ENCODE data around the gene NDUFAF7.
"Not testable (repeated sequence)": the region's sequence is repeated elsewhere in the genome, so short reads cannot be mapped to it uniquely, and the experiment has no call there.

The NDUFAF7 gene

GRCh38 chr2:37215250-37215649 is 16.2 kb upstream of the NDUFAF7 start:
- no CpG with 5 or more reads among the region's 1 CpG for WGBS (ENCODE audit: insufficient coverage, insufficient read length)
- no peak overlapping the region for H3K27ac ChIP-seq (ENCODE audit: low read length)
- no peaks in the 10 kb centered on the region for H3K4me1 ChIP-seq (ENCODE audit: control insufficient read depth, insufficient read depth, low read length)
- H3K27me3 ChIP-seq (ENCODE audit: control insufficient read depth, insufficient read depth, low read length) = no peaks in the 10 kb centered on the region
- no peak overlapping the region for H3K4me3 ChIP-seq (ENCODE audit: low read length)
- no peak for DNase-seq (ENCODE audit: low read depth, low spot score)
- no peaks in the 10 kb centered on the region for H3K9me3 ChIP-seq (ENCODE audit: control insufficient read depth, insufficient read depth, low read length)
- peaks cover 26% of the 10 kb centered on the region; the same call in 1 of the 2 replicates for H3K36me3 ChIP-seq (ENCODE audit: control insufficient read depth, insufficient read depth, low read length)

GRCh38 chr2:37219046-37219445 is 12.4 kb upstream of the NDUFAF7 start:
- H3K4me1 ChIP-seq (ENCODE audit: control insufficient read depth, insufficient read depth, low read length) = no peaks in the 10 kb centered on the region
- H3K27ac ChIP-seq (ENCODE audit: low read length) = no peak overlapping the region
- no CpG with 5 or more reads among the region's 4 CpGs for WGBS (ENCODE audit: insufficient coverage, insufficient read length)
- H3K9me3 ChIP-seq (ENCODE audit: control insufficient read depth, insufficient read depth, low read length) = no peaks in the 10 kb centered on the region
- H3K4me3 ChIP-seq (ENCODE audit: low read length) = no peak overlapping the region
- peaks cover 15% of the 10 kb centered on the region; the same call in 1 of the 2 replicates for H3K36me3 ChIP-seq (ENCODE audit: control insufficient read depth, insufficient read depth, low read length)
- no peaks in the 10 kb centered on the region for H3K27me3 ChIP-seq (ENCODE audit: control insufficient read depth, insufficient read depth, low read length)
- DNase-seq (ENCODE audit: low read depth, low spot score) = no peak

GRCh38 chr2:37223131-37223530 is 8.3 kb upstream of the NDUFAF7 start:
- no peaks in the 10 kb centered on the region for H3K9me3 ChIP-seq (ENCODE audit: control insufficient read depth, insufficient read depth, low read length)
- WGBS (ENCODE audit: insufficient coverage, insufficient read length) = no CpG with 5 or more reads among the region's 4 CpGs
- H3K27me3 ChIP-seq (ENCODE audit: control insufficient read depth, insufficient read depth, low read length) = no peaks in the 10 kb centered on the region
- H3K36me3 ChIP-seq (ENCODE audit: control insufficient read depth, insufficient read depth, low read length) = peaks cover 13% of the 10 kb centered on the region; the same call in 1 of the 2 replicates
- peaks cover 3% of the 10 kb centered on the region; the same call in 1 of the 2 replicates for H3K4me1 ChIP-seq (ENCODE audit: control insufficient read depth, insufficient read depth, low read length)
- H3K27ac ChIP-seq (ENCODE audit: low read length) = no peak overlapping the region
- no peak for DNase-seq (ENCODE audit: low read depth, low spot score)
- no peak overlapping the region for H3K4me3 ChIP-seq (ENCODE audit: low read length)

GRCh38 chr2:37224063-37224462 is 7.4 kb upstream of the NDUFAF7 start:
- no peak for DNase-seq (ENCODE audit: low read depth, low spot score)
- no peak overlapping the region for H3K27ac ChIP-seq (ENCODE audit: low read length)
- peaks cover 3% of the 10 kb centered on the region; the same call in 1 of the 2 replicates for H3K4me1 ChIP-seq (ENCODE audit: control insufficient read depth, insufficient read depth, low read length)
- H3K27me3 ChIP-seq (ENCODE audit: control insufficient read depth, insufficient read depth, low read length) = no peaks in the 10 kb centered on the region
- no CpG with 5 or more reads among the region's 1 CpG for WGBS (ENCODE audit: insufficient coverage, insufficient read length)
- no peak overlapping the region for H3K4me3 ChIP-seq (ENCODE audit: low read length)
- H3K36me3 ChIP-seq (ENCODE audit: control insufficient read depth, insufficient read depth, low read length) = peaks cover 17% of the 10 kb centered on the region; the same call in 1 of the 2 replicates
- no peaks in the 10 kb centered on the region for H3K9me3 ChIP-seq (ENCODE audit: control insufficient read depth, insufficient read depth, low read length)

GRCh38 chr2:37225129-37225528 is 6.3 kb upstream of the NDUFAF7 start:
- H3K4me1 ChIP-seq (ENCODE audit: control insufficient read depth, insufficient read depth, low read length); DNase-seq (ENCODE audit: low read depth, low spot score); H3K9me3 ChIP-seq (ENCODE audit: control insufficient read depth, insufficient read depth, low read length); H3K27ac ChIP-seq (ENCODE audit: low read length); H3K27me3 ChIP-seq (ENCODE audit: control insufficient read depth, insufficient read depth, low read length); H3K4me3 ChIP-seq (ENCODE audit: low read length): not testable (repeated sequence)
- H3K36me3 ChIP-seq (ENCODE audit: control insufficient read depth, insufficient read depth, low read length) = peaks cover 15% of the 10 kb centered on the region; the same call in 1 of the 2 replicates
- no CpG with 5 or more reads among the region's 2 CpGs for WGBS (ENCODE audit: insufficient coverage, insufficient read length)

- H3K27ac ChIP-seq (ENCODE audit: low read length) = no peak overlapping the region
- H3K36me3 ChIP-seq (ENCODE audit: control insufficient read depth, insufficient read depth, low read length) = peaks cover 5% of the 10 kb centered on the region; the same call in 1 of the 2 replicates
- H3K4me3 ChIP-seq (ENCODE audit: low read length) = peak overlapping the region; percentile 7; the same call in 1 of the 2 replicates
- H3K9me3 ChIP-seq (ENCODE audit: control insufficient read depth, insufficient read depth, low read length) = no peaks in the 10 kb centered on the region
- no CpG with 5 or more reads among the region's 4 CpGs for WGBS (ENCODE audit: insufficient coverage, insufficient read length)
- DNase-seq (ENCODE audit: low read depth, low spot score) = no peak
- H3K27me3 ChIP-seq (ENCODE audit: control insufficient read depth, insufficient read depth, low read length) = no peaks in the 10 kb centered on the region
- H3K4me1 ChIP-seq (ENCODE audit: control insufficient read depth, insufficient read depth, low read length) = peaks cover 4% of the 10 kb centered on the region; the same call in 1 of the 2 replicates
These were observed 4.6 kb upstream of the NDUFAF7 start for GRCh38 chr2:37226863-37227262.

GRCh38 chr2:37228788-37229187 is 2.7 kb upstream of the NDUFAF7 start:
- Histone ChIP-seq H3K27ac (ENCODE audit: low read length) (no peak overlapping the region), H3K4me1 (ENCODE audit: control insufficient read depth, insufficient read depth, low read length) (peaks cover 4% of the 10 kb centered on the region; the same call in 1 of the 2 replicates), H3K27me3 (ENCODE audit: control insufficient read depth, insufficient read depth, low read length) (no peaks in the 10 kb centered on the region), H3K9me3 (ENCODE audit: control insufficient read depth, insufficient read depth, low read length) (no peaks in the 10 kb centered on the region), H3K36me3 (ENCODE audit: control insufficient read depth, insufficient read depth, low read length) (peaks cover 5% of the 10 kb centered on the region; the same call in 1 of the 2 replicates), H3K4me3 (ENCODE audit: low read length) (no peak overlapping the region)
- WGBS (ENCODE audit: insufficient coverage, insufficient read length) = no CpG with 5 or more reads among the region's 3 CpGs
- no peak for DNase-seq (ENCODE audit: low read depth, low spot score)

- H3K4me1 ChIP-seq (ENCODE audit: control insufficient read depth, insufficient read depth, low read length) = peaks cover 4% of the 10 kb centered on the region; the same call in 1 of the 2 replicates
- H3K4me3 ChIP-seq (ENCODE audit: low read length) = peak overlapping the region; percentile 82; the same call in 1 of the 2 replicates
- no peaks in the 10 kb centered on the region for H3K27me3 ChIP-seq (ENCODE audit: control insufficient read depth, insufficient read depth, low read length)
- no peak for DNase-seq (ENCODE audit: low read depth, low spot score)
- no peaks in the 10 kb centered on the region for H3K9me3 ChIP-seq (ENCODE audit: control insufficient read depth, insufficient read depth, low read length)
- H3K36me3 ChIP-seq (ENCODE audit: control insufficient read depth, insufficient read depth, low read length) = peaks cover 5% of the 10 kb centered on the region; the same call in 1 of the 2 replicates
- WGBS (ENCODE audit: insufficient coverage, insufficient read length) = no CpG with 5 or more reads among the region's 8 CpGs
- no peak overlapping the region for H3K27ac ChIP-seq (ENCODE audit: low read length)
These were observed 877 bp upstream of the NDUFAF7 start for GRCh38 chr2:37230581-37230980.

- Histone ChIP-seq H3K27me3 (ENCODE audit: control insufficient read depth, insufficient read depth, low read length) (no peaks in the 10 kb centered on the region), H3K36me3 (ENCODE audit: control insufficient read depth, insufficient read depth, low read length) (peaks cover 5% of the 10 kb centered on the region; the same call in 1 of the 2 replicates), H3K4me1 (ENCODE audit: control insufficient read depth, insufficient read depth, low read length) (peaks cover 2% of the 10 kb centered on the region; the same call in 1 of the 2 replicates), H3K9me3 (ENCODE audit: control insufficient read depth, insufficient read depth, low read length) (no peaks in the 10 kb centered on the region), H3K27ac (ENCODE audit: low read length) (no peak overlapping the region), H3K4me3 (ENCODE audit: low read length) (peak overlapping the region; percentile 82; the same call in 1 of the 2 replicates)
- no peak for DNase-seq (ENCODE audit: low read depth, low spot score)
- no CpG with 5 or more reads among the region's 18 CpGs for WGBS (ENCODE audit: insufficient coverage, insufficient read length)
These were observed 874 bp downstream of the NDUFAF7 start for GRCh38 chr2:37232131-37232933.

GRCh38 chr2:37243435-37243834 is 12.0 kb downstream of the NDUFAF7 start:
- H3K4me1 ChIP-seq (ENCODE audit: control insufficient read depth, insufficient read depth, low read length) = no peaks in the 10 kb centered on the region
- no peak overlapping the region for H3K27ac ChIP-seq (ENCODE audit: low read length)
- WGBS (ENCODE audit: insufficient coverage, insufficient read length) = no CpG with 5 or more reads among the region's 4 CpGs
- no peak overlapping the region for H3K4me3 ChIP-seq (ENCODE audit: low read length)
- no peaks in the 10 kb centered on the region for H3K27me3 ChIP-seq (ENCODE audit: control insufficient read depth, insufficient read depth, low read length)
- no peaks in the 10 kb centered on the region for H3K9me3 ChIP-seq (ENCODE audit: control insufficient read depth, insufficient read depth, low read length)
- DNase-seq (ENCODE audit: low read depth, low spot score) = no peak
- H3K36me3 ChIP-seq (ENCODE audit: control insufficient read depth, insufficient read depth, low read length) = peaks cover 3% of the 10 kb centered on the region; the same call in 1 of the 2 replicates

Measured in iPS DF 6.9 (cell line).